NB4 (cell line): ENCODE data around the gene CORO1C.

Experiments used
- DNase-seq: peaks from one replicate; pipeline ENCODE4 v3.0.0; 2010; ENCODE audit warnings: low read depth
- H3K4me3 ChIP-seq: one replicate; pipeline ENCODE4 v1.5.1; 2011; ENCODE audit warnings: mild to moderate bottlenecking, low read depth, low read length, moderate library complexity
- MYC ChIP-seq: IDR thresholded peaks from 2 replicates; pipeline ENCODE4 v1.6.1; 2011; ENCODE audit warnings: low read depth, low read length
- POLR2A ChIP-seq: IDR thresholded peaks from 2 replicates; pipeline ENCODE4 v1.6.1; 2011; ENCODE audit warnings: mild to moderate bottlenecking; ENCODE audit not compliant: insufficient read length; ENCODE audit errors: extremely low read depth
- TF ChIP-seq, protein P1 (sequence below): IDR thresholded peaks from one replicate; pipeline ENCODE4 v1.5.1; 2012; ENCODE audit warnings: low read depth, low read length
- TF ChIP-seq, protein P2 (sequence below): IDR thresholded peaks from 2 replicates; pipeline ENCODE4 v1.6.1; 2011; ENCODE audit warnings: low read depth, low read length

Gene CORO1C

DNA sequence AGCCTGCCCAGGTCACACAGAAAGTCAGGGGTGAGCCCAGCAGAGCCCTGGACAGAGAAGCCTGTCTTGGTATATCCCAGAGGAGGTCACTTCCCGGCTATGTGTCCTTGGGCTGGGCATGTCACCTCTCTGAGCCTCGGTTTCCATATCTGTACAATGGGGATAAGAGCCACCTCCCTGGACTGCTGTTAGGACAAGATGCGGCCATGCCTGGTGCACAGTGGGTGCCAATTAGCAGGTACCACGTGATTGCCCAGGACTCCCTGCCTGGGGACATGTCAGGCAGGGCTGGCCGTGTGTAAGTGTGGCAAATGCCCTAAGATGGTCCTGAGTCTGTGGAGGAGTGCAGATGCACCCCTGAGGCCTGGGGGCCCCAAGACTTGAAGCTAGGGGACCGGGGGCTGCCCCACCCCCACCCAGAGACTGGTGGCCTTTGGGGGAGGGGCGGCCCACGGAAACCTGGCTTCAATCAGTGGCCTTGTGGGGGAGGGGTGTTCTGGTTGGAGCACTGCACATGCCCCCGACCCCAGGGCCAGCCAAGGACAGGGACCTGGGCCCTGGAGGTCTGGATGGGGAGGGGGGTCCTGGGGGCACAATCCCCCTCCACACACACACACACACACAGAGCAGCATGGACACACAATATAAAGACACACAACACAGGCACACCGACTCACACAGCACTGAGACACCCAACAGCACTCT lies 134.3 kb downstream of the CORO1C start:
- no peak for DNase-seq
- no peak overlapping the region for H3K4me3 ChIP-seq
- TF ChIP-seq, protein P1, sequence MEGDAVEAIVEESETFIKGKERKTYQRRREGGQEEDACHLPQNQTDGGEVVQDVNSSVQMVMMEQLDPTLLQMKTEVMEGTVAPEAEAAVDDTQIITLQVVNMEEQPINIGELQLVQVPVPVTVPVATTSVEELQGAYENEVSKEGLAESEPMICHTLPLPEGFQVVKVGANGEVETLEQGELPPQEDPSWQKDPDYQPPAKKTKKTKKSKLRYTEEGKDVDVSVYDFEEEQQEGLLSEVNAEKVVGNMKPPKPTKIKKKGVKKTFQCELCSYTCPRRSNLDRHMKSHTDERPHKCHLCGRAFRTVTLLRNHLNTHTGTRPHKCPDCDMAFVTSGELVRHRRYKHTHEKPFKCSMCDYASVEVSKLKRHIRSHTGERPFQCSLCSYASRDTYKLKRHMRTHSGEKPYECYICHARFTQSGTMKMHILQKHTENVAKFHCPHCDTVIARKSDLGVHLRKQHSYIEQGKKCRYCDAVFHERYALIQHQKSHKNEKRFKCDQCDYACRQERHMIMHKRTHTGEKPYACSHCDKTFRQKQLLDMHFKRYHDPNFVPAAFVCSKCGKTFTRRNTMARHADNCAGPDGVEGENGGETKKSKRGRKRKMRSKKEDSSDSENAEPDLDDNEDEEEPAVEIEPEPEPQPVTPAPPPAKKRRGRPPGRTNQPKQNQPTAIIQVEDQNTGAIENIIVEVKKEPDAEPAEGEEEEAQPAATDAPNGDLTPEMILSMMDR: no peak
- TF ChIP-seq, protein P2, sequence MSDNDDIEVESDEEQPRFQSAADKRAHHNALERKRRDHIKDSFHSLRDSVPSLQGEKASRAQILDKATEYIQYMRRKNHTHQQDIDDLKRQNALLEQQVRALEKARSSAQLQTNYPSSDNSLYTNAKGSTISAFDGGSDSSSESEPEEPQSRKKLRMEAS: no peak
- TF ChIP-seq POLR2A: no peak
- TF ChIP-seq MYC: no peak

DNA sequence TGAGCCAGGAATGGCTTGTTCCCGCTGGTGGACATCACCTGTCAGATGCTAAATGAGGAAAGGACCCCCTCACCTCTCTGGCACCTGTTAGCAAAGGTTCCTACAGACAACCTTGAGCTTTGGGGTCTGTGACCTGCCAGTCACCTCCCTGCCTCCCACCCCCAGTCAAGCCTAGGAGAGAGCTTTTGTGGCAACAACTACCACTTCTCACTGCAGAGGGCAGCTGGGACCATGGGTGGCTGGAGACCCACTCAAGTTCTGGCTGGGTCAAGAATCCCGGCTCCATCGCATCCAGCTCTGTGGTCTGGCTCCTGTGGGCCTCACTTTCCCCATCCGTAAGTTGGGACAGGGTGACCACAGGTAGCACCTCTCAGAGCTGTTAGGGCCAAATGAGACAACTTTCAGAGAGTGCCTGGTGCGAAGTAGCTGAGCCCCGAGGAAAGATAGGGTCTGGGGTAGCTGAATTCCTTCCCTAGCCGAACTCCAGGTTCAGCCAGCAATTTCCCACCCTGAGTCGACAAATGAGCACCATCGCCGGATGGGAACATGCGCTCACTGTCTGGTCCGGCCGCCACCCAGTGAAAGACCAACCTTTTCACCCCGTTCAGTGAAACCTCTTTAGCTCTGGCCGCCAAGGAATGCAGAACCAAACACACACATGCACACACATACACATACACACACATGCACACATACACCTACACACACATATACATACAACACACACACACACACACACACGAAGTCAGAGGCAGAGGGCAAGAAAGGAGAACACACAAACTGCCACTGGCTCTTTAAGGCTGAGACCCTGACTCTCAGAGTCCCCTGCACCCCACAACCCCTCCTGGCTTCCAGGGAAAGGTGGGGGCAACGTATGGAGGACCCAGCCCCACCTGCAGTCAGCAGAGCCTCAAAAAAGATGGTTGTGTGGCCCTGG lies 135.3 kb downstream of the CORO1C start:
- no peak for DNase-seq
- TF ChIP-seq, protein P1: no peak
- TF ChIP-seq, protein P2: no peak
- TF ChIP-seq MYC: no peak
- TF ChIP-seq POLR2A: no peak
- no peak overlapping the region for H3K4me3 ChIP-seq
